Caco-2 (cell line): ENCODE measurements around the gene TTC8. TPM values are rescaled to one million over a fixed set of nuclear protein-coding genes. Genes with fewer than 3 reads are reported as not detected.

Source experiments
- BruUV-seq: library from RNA; stranded (reverse); fragments of 400-500 nt; replicated peaks from 2 replicates; lab custom pipeline; 2021; lab: Mats Ljungman, UMichigan
- CTCF ChIA-PET: fragments of 300-600 bp; sonication (Branson Sonifier 250); formaldehyde crosslinking; loops from one replicate; lab custom pipeline; 2022; ENCODE audit warnings: antibody characterized with exemption; lab: Charles Lee
- POLR2A ChIA-PET: fragments of 300-600 bp; sonication (Branson Sonifier 250); formaldehyde crosslinking; loops from one replicate; lab custom pipeline; 2022; ENCODE audit warnings: antibody characterized with exemption; lab: Charles Lee
- DNase-seq, 2 experiments: peaks; one replicate each; pipeline versions ENCODE4 v3.0.0 to v3.0.0-alpha.2; 2020 to 2022
- H3K27me3 ChIP-seq: replicated peaks from 2 replicates; pipeline ENCODE4 v1.6.0; 2011; ENCODE audit warnings: low read length; ENCODE audit not compliant: control insufficient read depth, insufficient read depth
- H3K36me3 ChIP-seq: 2 replicates; pipeline ENCODE4 v1.5.1; 2011; ENCODE audit warnings: low read length; ENCODE audit not compliant: control insufficient read depth, insufficient read depth
- H3K4me1 ChIP-seq: fragments of 250-450 bp; sonication (Bioruptor Pico); 2 replicates; pipeline ENCODE4 v1.5.1; 2020; ENCODE audit warnings: mild to moderate bottlenecking
- H3K4me3 ChIP-seq: 2 replicates; pipeline ENCODE4 v1.5.1; 2011; ENCODE audit warnings: low read depth, mild to moderate bottlenecking, control low read depth, low read length
- H3K9me3 ChIP-seq: fragments of 250-450 bp; sonication (Bioruptor Pico); 2 replicates; pipeline ENCODE4 v1.5.1; 2020; ENCODE audit warnings: mild to moderate bottlenecking, moderate library complexity
- H3K27ac Mint-ChIP-seq: one replicate; pipeline ENCODE4 v1.8.0; 2022; ENCODE audit warnings: mixed read lengths; ENCODE audit not compliant: unreplicated experiment
- H3K27me3 Mint-ChIP-seq: one replicate; pipeline ENCODE4 v1.8.0; 2022; ENCODE audit warnings: mixed read lengths; ENCODE audit not compliant: insufficient read depth, unreplicated experiment
- H3K36me3 Mint-ChIP-seq: one replicate; pipeline ENCODE4 v1.8.0; 2022; ENCODE audit warnings: mild to moderate bottlenecking, mixed read lengths; ENCODE audit not compliant: insufficient read depth, unreplicated experiment
- H3K4me1 Mint-ChIP-seq: one replicate; pipeline ENCODE4 v1.8.0; 2022; ENCODE audit warnings: low read depth, mixed read lengths; ENCODE audit not compliant: unreplicated experiment
- H3K4me3 Mint-ChIP-seq: one replicate; pipeline ENCODE4 v1.8.0; 2022; ENCODE audit warnings: mild to moderate bottlenecking, moderate library complexity, mixed read lengths; ENCODE audit not compliant: unreplicated experiment
- H3K9me3 Mint-ChIP-seq: one replicate; pipeline ENCODE4 v1.8.0; 2022; ENCODE audit warnings: mixed read lengths; ENCODE audit not compliant: unreplicated experiment
- intact Hi-C: fragments of 100-400 bp; cut with micrococcal nuclease; formaldehyde crosslinking; loops from one replicate; pipeline ENCODE4 v1.10.0; 2022; ENCODE audit not compliant: unreplicated experiment
- total RNA-seq: library from RNA; stranded (reverse); gene quantifications from 2 replicates; pipeline ENCODE4 v1.2.3, GENCODE V29; 2022
- TF ChIP-seq, protein P1 (sequence below), 2 experiments: fragments of 200-600 bp in 1 of 2; IDR thresholded peaks; 1 replicate in 1 of 2; 2 replicates in 1 of 2; pipeline versions ENCODE4 v1.5.1 to v1.8.0; 2011 to 2022; ENCODE audit warnings: antibody characterized with exemption in 1 of 2, control low read depth in 1 of 2, inconsistent platforms in 1 of 2, low read depth in 1 of 2, low read length in 1 of 2, mild to moderate bottlenecking in 1 of 2, moderate library complexity in 1 of 2; ENCODE audit not compliant: insufficient read depth in 1 of 2, severe bottlenecking in 1 of 2, unreplicated experiment in 1 of 2

TTC8 gene
- total RNA-seq, 1 experiment from 2014 or later: 13.6 TPM

DNA sequence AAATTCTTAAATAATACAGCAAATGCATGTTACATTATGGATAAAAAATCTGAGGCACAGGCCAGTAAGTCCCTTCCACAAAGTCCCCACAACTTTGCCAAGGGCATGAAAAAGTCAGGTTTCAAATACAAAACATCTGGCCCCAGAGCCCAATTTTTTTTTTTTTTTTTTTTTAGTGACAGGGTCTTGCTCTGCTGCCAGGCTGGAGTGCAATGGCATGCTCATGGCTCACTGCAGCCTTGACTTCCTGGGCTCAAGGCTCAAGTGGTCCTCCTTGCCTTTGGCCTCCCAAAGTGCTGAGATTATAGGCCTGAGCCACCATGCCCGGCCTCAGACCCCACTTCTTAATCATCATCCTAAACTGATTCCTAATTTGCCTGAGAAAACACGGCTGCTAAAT lies 3.1 kb upstream of the TTC8 start:
- Mint-ChIP-seq H3K4me1 (peaks cover 6% of the 10 kb centered on the region), H3K36me3 (no peaks in the 10 kb centered on the region), H3K27ac (no peak overlapping the region), H3K27me3 (peaks cover 24% of the 10 kb centered on the region), H3K9me3 (no peaks in the 10 kb centered on the region), H3K4me3 (no peak overlapping the region)
- no TSS peak for BruUV-seq
- peaks cover 5% of the 10 kb centered on the region for H3K4me1 ChIP-seq
- CTCF ChIA-PET: no interaction called here
- H3K4me3 ChIP-seq: no peak overlapping the region
- TF ChIP-seq, protein P1, sequence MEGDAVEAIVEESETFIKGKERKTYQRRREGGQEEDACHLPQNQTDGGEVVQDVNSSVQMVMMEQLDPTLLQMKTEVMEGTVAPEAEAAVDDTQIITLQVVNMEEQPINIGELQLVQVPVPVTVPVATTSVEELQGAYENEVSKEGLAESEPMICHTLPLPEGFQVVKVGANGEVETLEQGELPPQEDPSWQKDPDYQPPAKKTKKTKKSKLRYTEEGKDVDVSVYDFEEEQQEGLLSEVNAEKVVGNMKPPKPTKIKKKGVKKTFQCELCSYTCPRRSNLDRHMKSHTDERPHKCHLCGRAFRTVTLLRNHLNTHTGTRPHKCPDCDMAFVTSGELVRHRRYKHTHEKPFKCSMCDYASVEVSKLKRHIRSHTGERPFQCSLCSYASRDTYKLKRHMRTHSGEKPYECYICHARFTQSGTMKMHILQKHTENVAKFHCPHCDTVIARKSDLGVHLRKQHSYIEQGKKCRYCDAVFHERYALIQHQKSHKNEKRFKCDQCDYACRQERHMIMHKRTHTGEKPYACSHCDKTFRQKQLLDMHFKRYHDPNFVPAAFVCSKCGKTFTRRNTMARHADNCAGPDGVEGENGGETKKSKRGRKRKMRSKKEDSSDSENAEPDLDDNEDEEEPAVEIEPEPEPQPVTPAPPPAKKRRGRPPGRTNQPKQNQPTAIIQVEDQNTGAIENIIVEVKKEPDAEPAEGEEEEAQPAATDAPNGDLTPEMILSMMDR (IDR thresholded peaks at IDR 0.05; ENCODE audit: insufficient read depth in 1 of 2, low read depth in 1 of 2, low read length in 1 of 2, severe bottlenecking in 1 of 2, unreplicated experiment in 1 of 2): no peak
- DNase-seq: no peak
- H3K27me3 ChIP-seq: no peaks in the 10 kb centered on the region
- POLR2A ChIA-PET: no interaction called here
- H3K36me3 ChIP-seq: no peaks in the 10 kb centered on the region
- intact Hi-C loops: no loop called here
- no peaks in the 10 kb centered on the region for H3K9me3 ChIP-seq

DNA sequence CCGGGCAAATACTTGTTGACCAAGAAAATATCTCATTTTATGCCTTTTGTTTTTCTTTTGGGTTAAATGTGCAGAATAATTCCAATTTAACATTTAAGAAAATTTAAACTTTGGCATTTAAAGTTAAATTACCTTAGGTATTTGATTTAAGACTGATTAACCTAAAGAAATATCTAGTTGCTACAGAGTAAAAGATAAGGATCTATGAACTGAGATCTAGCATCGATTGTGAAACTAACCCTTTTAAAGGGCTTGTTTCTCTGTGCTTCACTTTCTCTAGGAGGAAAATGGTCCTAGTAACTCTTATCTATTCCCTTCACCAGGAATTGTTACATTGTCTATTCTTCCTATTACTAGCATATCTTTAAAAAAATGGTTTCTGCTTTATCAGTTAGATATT lies 2.6 kb upstream of the TTC8 start:
- DNase-seq: no peak
- ChIA-PET CTCF (no interaction called here), POLR2A (no interaction called here)
- intact Hi-C loops: loop anchor here (2.0 kb wide), 1 partner anchor 191 kb away; no protein-coding TSS in a partner anchor
- no peak overlapping the region for H3K4me3 ChIP-seq
- no peak overlapping the region for H3K27ac Mint-ChIP-seq
- peaks cover 24% of the 10 kb centered on the region for H3K27me3 Mint-ChIP-seq
- no peaks in the 10 kb centered on the region for H3K9me3 ChIP-seq
- H3K36me3 ChIP-seq: no peaks in the 10 kb centered on the region
- TF ChIP-seq, protein P1 (IDR thresholded peaks at IDR 0.05; ENCODE audit: insufficient read depth in 1 of 2, low read depth in 1 of 2, low read length in 1 of 2, severe bottlenecking in 1 of 2, unreplicated experiment in 1 of 2): no peak
- peaks cover 6% of the 10 kb centered on the region for H3K4me1 Mint-ChIP-seq
- H3K9me3 Mint-ChIP-seq: no peaks in the 10 kb centered on the region
- H3K36me3 Mint-ChIP-seq: no peaks in the 10 kb centered on the region
- no peaks in the 10 kb centered on the region for H3K27me3 ChIP-seq
- no TSS peak for BruUV-seq
- H3K4me1 ChIP-seq: peaks cover 5% of the 10 kb centered on the region
- H3K4me3 Mint-ChIP-seq: no peak overlapping the region

DNA sequence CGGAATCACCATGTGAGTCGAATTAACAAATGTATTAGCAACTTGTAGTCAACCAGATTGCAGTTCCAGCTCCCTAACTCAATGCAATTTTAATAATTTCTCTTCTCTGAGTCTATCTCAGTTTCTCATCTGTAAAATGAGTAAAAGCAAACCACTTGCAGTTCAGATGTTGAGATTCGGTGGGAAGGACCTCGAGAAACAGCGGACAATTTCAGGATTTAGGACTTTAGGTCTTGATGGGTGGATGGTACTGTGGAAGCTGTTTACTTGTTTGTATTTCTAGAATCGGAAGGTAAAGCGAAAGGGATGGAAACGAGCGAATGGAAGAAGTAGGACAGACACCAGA lies 510 bp upstream of the TTC8 start:
- Mint-ChIP-seq H3K4me1 (peaks cover 6% of the 10 kb centered on the region), H3K27ac (peak overlapping the region; percentile 98), H3K36me3 (no peaks in the 10 kb centered on the region), H3K9me3 (no peaks in the 10 kb centered on the region), H3K4me3 (peak overlapping the region; percentile 80), H3K27me3 (peaks cover 11% of the 10 kb centered on the region)
- DNase-seq: no peak
- Histone ChIP-seq H3K4me3 (peak overlapping the region; percentile 63), H3K4me1 (peaks cover 5% of the 10 kb centered on the region), H3K27me3 (no peaks in the 10 kb centered on the region), H3K9me3 (no peaks in the 10 kb centered on the region), H3K36me3 (no peaks in the 10 kb centered on the region)
- intact Hi-C loops: loop anchor here (2.0 kb wide), 2 partner anchors 31 to 189 kb away; partner anchors contain the start of gene EML5
- BruUV-seq: no TSS peak
- TF ChIP-seq, protein P1 (IDR thresholded peaks at IDR 0.05; ENCODE audit: insufficient read depth in 1 of 2, low read depth in 1 of 2, low read length in 1 of 2, severe bottlenecking in 1 of 2, unreplicated experiment in 1 of 2): no peak
- CTCF ChIA-PET: interaction anchor here (1.1 to 1.9 kb wide), 2 partner anchors 31 to 156 kb away, joined by 3 to 5 read pairs; partner anchors contain the start of gene EML5
- POLR2A ChIA-PET: interaction anchor here (0.7 kb wide), 1 partner anchor 10 kb away, joined by 3 read pairs; no protein-coding TSS in a partner anchor
